Measurements from ENCODE around the gene LCE1F. TPM values are rescaled to one million over a fixed set of nuclear protein-coding genes. Genes with fewer than 3 reads are reported as not detected.

The LCE1F gene
- total RNA-seq, 4 donors from 2014 or later = not detected

DNA sequence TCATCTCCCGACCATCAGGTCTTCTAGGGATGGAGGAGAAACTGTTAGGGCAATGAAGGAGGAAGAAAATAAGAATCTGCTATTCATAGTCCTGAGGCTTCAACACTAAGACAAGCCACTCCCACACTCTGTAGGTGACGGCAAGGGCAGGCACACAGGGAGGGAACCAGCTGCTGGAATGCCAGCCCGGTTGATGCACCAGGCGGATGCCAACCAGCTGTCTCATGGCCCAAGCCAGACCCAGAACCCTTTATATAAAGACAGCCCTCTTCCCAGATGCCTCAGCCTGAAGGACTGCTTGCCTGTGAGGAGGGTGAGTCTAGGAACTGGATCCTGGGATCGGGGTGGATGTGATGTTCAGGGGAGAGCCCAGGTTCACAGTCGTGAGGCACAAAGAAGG lies 17.2 kb upstream of the LCE1F start, which contains the start of gene KPRP:
Gene KPRP (plus strand): TSS at position 279 of the 400 bp plus-strand sequence. CDS start 1,564 bp downstream, outside the sequence.
- intact Hi-C loops (cut with DNase I) = no loop called here
- H3K4me1 ChIP-seq = no peaks in the 10 kb centered on the region
- H3K4me3 ChIP-seq = no peak within 1 kb of the TSS
- DNase-seq (ENCODE audit: extremely low spot score) = no peak
- H3K27me3 ChIP-seq = peaks cover 0 to 3% (median 0%) of the 10 kb centered on the region in 4 donors
- WGBS = 79% methylated on average over 6 of the region's 6 CpGs
- no peak for TF ChIP-seq POLR2A (IDR thresholded peaks at IDR 0.05; ENCODE audit: low read depth)
- TF ChIP-seq EP300 (IDR thresholded peaks at IDR 0.05) = no peak
- TF ChIP-seq, protein P1, sequence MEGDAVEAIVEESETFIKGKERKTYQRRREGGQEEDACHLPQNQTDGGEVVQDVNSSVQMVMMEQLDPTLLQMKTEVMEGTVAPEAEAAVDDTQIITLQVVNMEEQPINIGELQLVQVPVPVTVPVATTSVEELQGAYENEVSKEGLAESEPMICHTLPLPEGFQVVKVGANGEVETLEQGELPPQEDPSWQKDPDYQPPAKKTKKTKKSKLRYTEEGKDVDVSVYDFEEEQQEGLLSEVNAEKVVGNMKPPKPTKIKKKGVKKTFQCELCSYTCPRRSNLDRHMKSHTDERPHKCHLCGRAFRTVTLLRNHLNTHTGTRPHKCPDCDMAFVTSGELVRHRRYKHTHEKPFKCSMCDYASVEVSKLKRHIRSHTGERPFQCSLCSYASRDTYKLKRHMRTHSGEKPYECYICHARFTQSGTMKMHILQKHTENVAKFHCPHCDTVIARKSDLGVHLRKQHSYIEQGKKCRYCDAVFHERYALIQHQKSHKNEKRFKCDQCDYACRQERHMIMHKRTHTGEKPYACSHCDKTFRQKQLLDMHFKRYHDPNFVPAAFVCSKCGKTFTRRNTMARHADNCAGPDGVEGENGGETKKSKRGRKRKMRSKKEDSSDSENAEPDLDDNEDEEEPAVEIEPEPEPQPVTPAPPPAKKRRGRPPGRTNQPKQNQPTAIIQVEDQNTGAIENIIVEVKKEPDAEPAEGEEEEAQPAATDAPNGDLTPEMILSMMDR (IDR thresholded peaks at IDR 0.05) = no peak
- TF ChIP-seq POLR2AphosphoS5 (IDR thresholded peaks at IDR 0.05) = no peak
- H3K27ac ChIP-seq (replicated peaks in 1 of 4) = no peak within 1 kb of the TSS
- H3K36me3 ChIP-seq = no peaks in the 10 kb centered on the region
- H3K9me3 ChIP-seq = no peaks in the 10 kb centered on the region

DNA sequence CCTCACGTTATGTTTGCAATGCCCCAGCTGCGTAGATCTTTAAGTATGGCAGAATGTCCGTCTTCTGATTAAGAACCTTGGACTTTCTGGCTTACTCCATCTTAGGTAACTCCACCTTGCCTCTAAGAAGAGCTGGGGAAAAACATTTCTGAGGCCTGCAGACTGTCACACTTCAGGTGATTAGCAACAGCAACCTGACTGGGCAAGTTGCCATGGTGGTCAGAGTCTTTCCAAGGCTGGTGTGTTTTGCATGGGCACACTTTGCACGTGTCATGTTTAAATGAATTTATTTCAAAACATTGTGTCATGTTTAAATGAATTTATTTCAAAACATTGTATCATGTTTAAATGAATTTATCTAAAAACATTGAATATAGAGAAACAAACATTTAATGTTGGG lies 16.3 kb upstream of the LCE1F start:
- intact Hi-C loops (cut with DNase I) = no loop called here
- TF ChIP-seq POLR2AphosphoS5 (IDR thresholded peaks at IDR 0.05) (no peak), EP300 (IDR thresholded peaks at IDR 0.05) (no peak), POLR2A (IDR thresholded peaks at IDR 0.05; ENCODE audit: low read depth) (no peak)
- TF ChIP-seq, protein P1 (IDR thresholded peaks at IDR 0.05) = no peak
- H3K9me3 ChIP-seq = no peaks in the 10 kb centered on the region
- no peaks in the 10 kb centered on the region for H3K36me3 ChIP-seq
- no peak overlapping the region for H3K27ac ChIP-seq (replicated peaks in 1 of 4)
- WGBS = 91% methylated on average over 4 of the region's 4 CpGs
- DNase-seq (ENCODE audit: extremely low spot score) = no peak
- no peak overlapping the region for H3K4me3 ChIP-seq
- no peaks in the 10 kb centered on the region for H3K4me1 ChIP-seq
- peaks cover 0 to 3% (median 0%) of the 10 kb centered on the region in 4 donors for H3K27me3 ChIP-seq

DNA sequence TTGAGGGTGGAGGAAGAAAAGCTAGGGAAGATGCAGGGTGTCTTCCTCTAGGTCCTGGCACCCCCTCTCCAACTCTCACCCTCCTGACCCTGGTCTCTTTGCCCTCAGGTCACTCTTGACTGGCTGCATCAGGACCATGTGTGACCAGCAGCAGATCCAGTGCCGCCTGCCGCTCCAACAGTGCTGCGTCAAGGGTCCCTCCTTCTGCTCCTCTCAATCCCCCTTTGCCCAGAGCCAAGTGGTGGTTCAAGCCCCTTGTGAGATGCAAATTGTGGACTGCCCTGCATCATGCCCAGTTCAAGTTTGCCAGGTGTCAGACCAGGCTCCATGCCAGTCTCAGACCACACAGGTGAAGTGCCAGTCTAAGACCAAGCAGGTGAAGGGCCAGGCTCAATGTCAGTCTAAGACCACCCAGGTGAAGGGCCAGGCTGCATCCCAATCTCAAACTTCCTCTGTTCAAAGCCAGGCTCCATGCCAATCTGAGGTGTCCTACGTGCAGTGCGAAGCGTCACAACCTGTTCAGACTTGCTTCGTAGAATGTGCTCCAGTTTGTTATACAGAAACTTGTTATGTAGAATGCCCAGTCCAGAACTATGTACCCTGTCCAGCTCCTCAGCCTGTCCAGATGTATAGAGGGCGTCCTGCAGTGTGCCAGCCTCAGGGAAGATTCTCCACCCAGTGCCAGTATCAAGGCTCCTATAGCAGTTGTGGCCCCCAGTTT lies 15.3 kb upstream of the LCE1F start:
- 96% methylated on average over 4 of the region's 8 CpGs for whole genome bisulfite sequencing
- Histone ChIP-seq H3K27me3 (peaks cover 0 to 3% (median 0%) of the 10 kb centered on the region in 4 donors), H3K27ac (replicated peaks in 1 of 4) (no peak overlapping the region), H3K4me1 (no peaks in the 10 kb centered on the region), H3K4me3 (no peak overlapping the region), H3K9me3 (no peaks in the 10 kb centered on the region), H3K36me3 (no peaks in the 10 kb centered on the region)
- no peak for TF ChIP-seq POLR2AphosphoS5 (IDR thresholded peaks at IDR 0.05)
- TF ChIP-seq, protein P1 (IDR thresholded peaks at IDR 0.05) = no peak
- TF ChIP-seq POLR2A (IDR thresholded peaks at IDR 0.05; ENCODE audit: low read depth) = no peak
- TF ChIP-seq EP300 (IDR thresholded peaks at IDR 0.05) = no peak
- DNase-seq (ENCODE audit: extremely low spot score) = no peak
- intact Hi-C loops (cut with DNase I) = no loop called here

DNA sequence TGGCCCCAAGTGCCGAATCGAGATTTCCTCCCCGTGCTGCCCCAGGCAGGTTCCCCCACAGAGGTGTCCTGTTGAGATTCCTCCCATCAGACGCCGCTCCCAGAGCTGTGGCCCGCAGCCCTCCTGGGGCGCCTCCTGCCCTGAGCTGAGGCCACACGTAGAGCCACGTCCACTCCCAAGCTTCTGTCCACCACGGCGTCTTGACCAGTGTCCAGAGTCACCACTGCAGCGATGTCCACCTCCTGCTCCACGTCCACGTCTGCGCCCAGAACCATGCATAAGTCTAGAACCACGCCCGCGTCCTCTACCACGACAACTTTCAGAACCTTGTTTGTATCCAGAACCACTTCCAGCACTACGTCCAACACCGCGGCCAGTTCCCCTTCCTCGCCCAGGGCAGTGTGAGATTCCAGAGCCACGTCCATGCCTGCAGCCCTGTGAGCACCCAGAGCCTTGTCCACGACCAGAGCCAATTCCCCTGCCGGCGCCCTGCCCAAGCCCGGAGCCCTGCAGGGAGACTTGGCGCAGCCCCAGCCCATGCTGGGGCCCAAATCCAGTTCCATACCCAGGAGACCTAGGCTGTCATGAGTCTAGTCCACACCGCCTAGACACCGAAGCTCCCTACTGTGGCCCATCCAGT lies 14.3 kb upstream of the LCE1F start:
- 96% methylated on average over 26 of the region's 31 CpGs for WGBS
- H3K4me3 ChIP-seq = no peak overlapping the region
- H3K4me1 ChIP-seq = no peaks in the 10 kb centered on the region
- H3K27me3 ChIP-seq = no peaks in the 10 kb centered on the region
- intact Hi-C loops (cut with DNase I) = no loop called here
- DNase-seq (ENCODE audit: extremely low spot score) = no peak
- H3K9me3 ChIP-seq = no peaks in the 10 kb centered on the region
- H3K36me3 ChIP-seq = no peaks in the 10 kb centered on the region
- H3K27ac ChIP-seq (replicated peaks in 1 of 4) = no peak overlapping the region
- TF ChIP-seq POLR2A (IDR thresholded peaks at IDR 0.05; ENCODE audit: low read depth) (no peak), EP300 (IDR thresholded peaks at IDR 0.05) (no peak), POLR2AphosphoS5 (IDR thresholded peaks at IDR 0.05) (no peak)
- TF ChIP-seq, protein P1 (IDR thresholded peaks at IDR 0.05) = no peak

Data from esophagus muscularis mucosa (tissue), 4 donors.